OCI-M1 (cell line): ENCODE data around the gene KCNH1.
"Not testable (repeated sequence)": the region's sequence is repeated elsewhere in the genome, so short reads cannot be mapped to it uniquely, and the experiment has no call there.

ENCODE experiments used
- DNase-seq: peaks from one replicate; lab custom pipeline; 2025; lab: John Stamatoyannopoulos, UW

The KCNH1 gene

DNA sequence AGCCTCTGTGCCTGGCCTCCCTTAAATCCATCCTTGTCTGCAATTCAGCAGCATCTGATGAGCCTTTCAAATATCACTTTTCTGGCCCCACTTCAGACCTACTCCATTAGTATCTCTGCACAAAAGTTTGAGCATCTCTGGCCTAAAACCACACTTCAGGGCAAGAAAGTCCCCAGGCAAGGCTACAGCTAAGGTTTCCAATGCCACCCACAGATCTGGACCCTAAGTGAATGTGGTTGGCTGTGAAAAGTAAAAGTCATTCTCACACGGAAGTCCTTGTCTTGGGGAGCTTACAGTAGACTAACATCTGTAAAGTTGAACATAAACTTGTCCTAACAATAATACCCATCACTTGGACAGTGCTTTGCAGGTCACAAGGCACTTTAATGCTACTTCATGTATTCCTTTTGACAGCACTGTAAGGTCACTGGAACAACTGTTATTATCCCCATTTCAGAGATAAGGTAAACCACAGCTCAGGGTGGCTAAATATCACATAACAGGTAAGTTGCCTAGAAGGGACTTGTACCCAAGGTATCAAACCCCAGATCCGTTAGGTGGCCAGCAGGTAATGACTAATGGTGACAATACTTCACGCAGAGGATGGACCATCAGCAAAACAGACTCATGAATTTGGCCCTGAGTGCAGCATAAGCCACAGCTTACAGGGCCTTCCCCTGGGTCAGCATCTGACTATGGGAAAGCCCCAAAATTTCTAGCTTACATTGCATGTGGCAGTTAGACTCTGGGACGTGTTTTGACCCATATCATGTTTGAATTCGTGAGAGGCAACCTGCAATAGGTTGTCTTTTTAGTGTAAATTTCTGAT is 449.3 kb downstream of the KCNH1 start:
- no peak for DNase-seq

DNA sequence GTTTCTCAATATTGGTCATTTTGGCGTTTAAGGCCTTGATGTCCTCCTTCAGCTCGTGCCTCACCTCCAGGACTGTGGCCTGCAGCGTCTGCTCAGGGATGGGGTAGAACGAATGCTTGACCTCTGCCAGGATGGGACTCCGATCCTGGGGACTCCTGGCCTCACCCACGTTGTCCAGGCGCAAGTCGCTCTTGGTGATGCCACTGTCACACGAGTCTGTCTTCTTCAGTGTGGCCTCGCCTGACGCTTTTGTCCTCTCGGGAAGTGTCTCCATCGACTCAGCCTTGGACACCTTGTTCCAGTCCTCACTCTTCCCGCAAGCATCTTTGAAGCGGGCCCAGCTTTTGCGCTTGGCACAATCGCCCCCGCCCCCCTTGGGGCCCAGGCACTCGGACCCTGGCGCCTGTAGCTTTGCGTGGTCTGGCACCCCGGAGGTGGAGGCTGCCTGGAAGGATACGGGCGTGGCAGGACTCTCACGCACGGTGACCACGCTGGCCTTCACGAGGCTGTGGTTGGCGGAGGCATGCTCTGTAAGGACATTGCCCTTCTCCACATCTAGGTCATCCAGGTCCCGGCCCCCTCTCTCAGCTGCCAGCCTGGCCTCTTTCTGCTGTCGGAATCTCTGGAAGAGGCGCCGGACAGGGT is 450.4 kb downstream of the KCNH1 start:
- DNase-seq: no peak

DNA sequence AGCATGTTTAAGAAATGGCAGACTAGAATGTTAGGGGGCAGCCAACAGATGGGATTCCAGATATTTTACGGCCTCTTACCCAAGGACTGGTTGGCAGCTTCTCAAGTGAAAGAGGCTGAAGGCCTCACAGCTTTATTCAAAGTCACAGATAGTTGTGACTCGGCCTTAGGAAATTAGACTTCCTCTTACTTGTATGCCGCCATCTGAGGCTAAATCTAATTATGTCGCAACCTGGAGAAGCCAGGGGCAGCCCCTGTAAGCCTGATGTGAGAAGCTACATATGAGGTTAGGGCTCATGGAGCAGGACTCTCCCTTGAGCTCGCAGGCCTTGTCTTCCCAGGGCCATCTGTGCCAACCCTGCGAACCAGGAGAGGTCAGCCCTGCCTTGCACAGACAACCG is 452.8 kb downstream of the KCNH1 start:
- peak; percentile 54 for DNase-seq

DNA sequence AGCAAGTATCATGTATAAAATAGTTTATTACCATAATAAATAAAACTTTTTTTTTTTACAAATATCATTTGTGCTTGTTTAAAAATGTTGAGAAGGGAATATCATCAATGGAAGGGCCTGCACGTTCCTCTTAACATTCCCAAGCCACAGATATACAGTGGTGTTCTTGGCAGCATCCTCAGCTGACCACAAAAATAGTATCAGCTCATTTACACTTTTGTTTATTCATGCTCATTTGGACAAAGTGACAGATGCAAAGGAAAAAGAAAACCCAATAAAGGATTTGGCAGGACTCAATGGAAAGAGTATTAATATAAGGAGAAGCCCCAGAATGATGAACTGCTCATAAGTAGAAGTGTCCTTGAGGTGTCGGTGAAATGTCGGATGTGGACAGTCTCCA is 455.6 kb downstream of the KCNH1 start:
- DNase-seq: no peak

DNA sequence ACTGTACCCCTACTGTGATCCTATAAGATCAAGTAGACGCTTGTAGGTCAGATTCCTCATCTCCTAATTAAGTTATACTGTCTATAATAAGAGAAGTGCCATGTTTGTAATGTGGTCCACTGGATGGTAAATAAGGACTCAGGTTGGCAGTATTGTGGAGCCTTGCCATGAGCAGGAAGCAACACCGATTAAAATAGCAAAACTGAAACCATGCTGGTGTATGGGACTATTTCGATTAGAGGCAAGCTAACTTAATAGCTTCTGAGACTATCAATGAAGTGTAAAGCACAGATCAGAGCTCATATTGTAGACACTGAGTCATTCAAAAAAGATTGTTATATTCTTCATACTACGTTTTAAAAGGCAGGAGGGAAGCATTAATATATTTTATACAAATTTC is 456.4 kb downstream of the KCNH1 start:
- DNase-seq: no peak

DNA sequence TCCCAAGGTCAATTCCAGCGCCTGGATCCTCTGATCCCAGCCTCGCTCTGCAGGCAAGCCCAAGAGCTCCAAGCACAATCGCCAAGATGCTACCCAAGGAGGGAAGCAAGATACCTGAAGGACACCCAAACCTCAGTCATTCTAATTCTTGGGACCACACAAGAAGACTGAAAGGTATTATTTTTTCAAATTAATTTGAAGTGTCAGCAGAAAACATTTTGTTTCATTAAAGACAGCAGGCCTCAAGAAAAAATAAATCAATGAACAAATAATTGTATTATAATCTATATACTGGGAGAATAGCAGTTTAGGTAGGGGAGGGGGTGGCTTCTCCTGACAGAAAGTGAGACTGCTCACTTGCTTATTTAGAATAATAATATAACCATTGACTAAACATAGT is 457.4 kb downstream of the KCNH1 start:
- no peak for DNase-seq

DNA sequence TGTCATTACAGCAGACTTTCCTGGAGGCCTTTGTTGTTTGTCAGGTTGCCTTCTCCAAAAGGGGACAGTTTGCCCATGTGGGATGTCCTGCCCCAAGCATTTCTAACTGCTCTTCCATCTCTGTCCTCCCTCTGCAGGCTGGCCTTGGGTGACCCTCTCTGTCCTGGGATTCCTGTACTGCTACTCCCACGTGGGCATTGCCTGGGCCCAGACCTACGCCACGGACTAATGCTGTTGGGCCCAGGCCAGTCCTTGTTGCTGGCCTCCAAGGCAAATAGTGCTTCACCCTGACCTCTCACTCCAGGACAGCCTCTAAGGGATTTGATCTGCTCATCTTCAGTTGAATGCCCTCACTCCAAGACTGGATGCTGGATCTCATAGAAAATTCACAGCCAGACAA is 459.8 kb downstream of the KCNH1 start:
- no peak for DNase-seq

DNA sequence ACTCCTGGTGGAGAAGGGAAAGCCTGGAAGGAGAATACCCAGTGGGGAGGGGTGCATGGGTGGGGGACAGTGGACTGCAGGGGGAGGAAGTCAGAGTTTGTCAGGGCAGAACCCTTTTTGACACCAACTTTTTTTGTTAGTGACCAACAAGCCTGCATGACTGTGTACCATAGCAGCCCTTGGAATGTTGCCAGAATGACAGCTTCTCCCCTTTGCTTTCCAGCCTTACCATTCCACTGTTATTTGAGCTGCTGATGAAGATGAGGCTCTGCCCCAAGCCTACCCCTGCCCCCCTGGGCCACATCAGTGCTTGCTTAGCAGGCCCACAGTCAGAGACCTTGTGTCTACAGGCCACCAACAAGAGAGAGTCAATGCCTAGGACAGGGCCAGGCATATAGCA is 464.0 kb downstream of the KCNH1 start:
- no peak for DNase-seq

DNA sequence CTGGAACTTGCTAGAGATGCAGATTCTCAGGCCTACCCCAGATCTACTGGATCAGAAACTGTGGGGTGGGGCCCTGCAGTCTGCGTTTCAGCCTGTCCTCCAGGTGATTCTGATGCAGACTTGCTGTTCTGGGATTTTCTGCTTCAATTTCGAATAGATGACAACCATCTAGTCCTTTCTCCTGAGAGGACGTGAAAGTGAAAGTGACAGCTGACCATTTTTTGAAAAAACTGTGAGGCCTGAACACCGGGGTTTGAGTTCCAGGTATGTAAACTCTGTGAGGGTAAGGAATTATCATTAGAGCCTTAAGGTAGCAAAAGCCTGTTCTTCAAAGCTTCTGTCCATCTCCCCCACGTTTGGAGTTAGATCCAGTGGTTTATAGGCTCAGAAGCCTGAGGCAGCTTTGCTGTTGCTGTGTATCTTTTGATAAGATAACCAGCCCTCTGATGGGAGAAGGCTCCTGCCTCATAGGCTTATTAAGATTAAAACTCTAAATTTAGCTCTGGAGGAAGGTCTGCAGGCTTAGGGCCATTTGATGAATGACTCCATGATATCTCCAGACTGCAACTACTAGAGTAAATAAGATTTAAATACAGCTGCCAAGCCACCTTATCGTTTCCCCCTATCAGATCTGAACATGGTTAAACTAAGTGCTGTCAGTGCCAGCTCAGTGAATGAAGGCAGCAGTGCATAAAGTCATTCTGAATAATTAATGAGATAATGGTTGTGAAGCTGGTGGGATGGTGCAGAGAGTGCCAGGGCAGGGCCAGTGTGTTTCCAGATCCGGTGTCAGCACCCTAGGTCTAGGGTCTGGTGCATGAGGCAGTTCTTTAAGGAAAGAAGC is 470.0 kb downstream of the KCNH1 start:
- peak; percentile 61 for DNase-seq

DNA sequence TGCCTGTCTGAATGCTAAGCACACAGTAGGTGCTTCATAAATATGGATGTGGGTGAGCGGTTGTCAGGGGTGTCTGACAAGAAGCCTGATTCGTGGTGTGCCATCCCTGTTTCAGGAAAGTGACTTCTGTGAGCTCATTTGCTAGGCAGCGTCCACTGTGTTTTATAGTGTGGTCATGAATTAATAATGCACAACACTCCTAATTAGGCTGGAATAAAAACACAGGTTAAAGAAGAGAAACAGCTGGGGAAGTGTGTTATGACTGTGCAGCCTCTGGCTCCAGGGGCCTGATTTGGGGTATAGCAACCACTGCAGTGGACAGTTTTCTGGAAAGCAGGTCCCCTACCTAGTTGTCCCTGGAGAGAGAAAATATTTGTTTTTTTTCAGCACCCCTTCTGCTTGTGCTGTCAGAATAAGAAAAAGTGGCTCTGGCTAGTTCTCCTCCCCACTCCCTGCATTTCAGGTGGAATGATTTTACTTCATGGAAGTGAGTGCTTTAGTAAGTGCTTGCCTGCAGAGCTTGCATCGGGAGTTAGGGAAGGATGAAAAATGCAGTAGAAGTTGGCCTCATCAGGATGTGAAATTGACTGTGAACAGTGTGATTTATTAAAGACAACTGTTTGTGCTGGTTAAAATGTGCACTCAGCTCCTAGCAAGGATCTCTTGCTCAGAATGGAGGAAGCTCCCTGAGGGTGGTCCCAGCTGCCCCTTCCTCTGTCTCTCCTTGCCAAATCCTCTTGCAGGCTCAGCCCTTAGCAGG is 471.5 kb downstream of the KCNH1 start:
- no peak for DNase-seq

DNA sequence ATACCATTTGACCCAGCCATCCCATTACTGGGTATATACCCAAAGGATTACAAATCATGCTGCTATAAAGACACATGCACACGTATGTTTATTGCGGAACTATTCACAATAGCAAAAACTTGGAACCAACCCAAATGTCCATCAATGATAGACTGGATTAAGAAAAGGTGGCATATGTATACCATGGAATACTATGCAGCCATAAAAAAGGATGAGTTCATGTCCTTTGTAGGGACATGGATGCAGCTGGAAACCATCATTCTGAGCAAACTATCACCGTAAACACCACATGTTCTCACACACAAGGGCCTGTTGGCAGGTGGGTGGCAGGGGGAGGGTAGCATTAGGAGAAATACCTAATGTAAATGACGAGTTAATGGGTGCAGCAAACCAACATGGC is 472.4 kb downstream of the KCNH1 start:
- DNase-seq: not testable (repeated sequence)

DNA sequence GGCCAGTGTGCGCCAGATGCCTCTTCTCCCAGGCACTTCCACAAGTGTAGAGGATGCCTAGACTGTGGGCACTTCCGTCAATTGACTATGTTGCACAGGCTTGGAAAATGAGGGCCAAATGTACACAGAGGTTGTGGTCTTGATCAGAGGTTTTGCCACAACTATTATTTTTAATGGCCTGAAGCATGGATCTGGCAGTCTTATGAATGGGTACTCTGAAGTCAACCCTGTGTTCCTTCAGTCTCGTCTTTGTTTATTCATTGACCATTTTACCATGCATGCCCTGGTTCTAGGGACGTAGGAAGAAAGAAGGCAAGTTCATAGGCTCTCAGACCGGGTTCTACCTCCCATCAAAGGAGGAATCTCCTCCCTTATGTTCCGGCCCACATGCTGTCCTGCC is 476.1 kb downstream of the KCNH1 start:
- no peak for DNase-seq

DNA sequence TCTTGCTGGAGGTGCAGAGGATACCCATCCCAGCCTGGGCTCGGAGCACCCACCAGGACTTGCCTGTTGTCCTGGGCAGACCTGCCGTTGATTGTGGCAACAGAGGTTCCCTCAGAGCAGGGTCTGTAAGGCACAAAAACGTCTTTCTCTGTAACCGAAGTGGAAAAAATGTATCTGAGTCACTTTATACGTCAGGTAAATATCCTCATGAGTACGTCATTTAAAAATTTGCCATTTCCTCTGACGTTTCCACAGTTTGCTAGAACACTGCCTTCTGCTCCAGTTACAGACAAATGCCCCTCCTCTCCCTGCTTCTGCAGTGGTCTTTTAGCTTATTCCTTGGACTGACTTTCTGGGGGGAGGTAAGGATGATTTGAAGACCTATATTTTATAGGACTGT is 478.4 kb downstream of the KCNH1 start:
- no peak for DNase-seq

DNA sequence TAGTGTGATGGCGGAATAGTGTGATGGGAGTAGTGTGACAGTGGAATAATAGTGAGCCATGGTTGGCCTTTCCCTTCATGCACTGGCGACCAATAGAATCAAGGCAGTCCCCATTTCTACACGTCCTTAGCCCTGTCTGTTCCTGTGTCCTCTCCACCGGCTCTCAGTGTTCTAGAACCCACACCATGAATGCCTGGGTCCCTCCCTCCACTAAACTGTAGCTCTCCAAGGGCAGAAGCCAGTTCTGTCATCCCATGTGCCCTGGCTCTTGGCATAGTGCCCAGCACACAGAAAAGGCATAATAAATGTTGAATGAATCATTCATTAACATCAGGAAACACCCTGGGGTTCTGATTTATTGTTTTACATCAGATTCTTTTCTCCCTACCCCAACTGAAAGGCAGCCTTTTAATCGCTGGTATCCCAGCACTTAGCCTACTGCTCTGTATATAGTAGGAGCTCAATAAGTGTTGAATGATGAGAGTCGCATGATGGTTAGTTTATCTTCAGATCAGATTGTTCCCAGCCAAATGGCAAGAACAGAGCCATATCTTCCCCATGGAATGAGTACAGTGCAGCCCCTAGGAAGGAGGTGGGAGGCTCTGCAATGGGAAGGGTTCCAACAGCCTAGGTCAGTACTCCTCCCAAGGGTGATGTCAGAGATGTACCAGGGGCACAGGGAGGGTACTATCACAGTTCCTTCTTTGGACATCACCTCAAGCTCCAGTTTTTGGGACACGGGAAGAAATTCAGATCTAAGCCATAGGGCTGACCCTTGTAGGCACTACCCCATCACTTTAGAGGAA is 479.6 kb downstream of the KCNH1 start:
- DNase-seq: no peak

DNA sequence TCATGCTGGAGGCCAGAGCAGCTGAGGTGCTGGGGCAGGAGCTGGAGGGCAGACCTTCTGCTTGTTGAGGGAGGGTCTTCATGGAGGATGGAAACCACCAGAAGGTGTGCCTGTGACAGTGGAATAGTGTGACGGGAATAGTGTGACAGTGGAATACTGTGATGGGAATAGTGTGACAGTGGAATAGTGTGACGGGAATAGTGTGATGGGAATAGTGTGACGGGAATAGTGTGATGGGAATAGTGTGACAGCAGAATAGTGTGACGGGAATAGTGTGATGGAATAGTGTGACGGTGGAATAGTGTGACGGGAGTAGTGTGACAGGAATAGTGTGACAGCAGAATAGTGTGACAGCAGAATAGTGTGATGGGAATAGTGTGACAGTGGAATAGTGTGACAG is 480.2 kb downstream of the KCNH1 start:
- peak; percentile 10 for DNase-seq

DNA sequence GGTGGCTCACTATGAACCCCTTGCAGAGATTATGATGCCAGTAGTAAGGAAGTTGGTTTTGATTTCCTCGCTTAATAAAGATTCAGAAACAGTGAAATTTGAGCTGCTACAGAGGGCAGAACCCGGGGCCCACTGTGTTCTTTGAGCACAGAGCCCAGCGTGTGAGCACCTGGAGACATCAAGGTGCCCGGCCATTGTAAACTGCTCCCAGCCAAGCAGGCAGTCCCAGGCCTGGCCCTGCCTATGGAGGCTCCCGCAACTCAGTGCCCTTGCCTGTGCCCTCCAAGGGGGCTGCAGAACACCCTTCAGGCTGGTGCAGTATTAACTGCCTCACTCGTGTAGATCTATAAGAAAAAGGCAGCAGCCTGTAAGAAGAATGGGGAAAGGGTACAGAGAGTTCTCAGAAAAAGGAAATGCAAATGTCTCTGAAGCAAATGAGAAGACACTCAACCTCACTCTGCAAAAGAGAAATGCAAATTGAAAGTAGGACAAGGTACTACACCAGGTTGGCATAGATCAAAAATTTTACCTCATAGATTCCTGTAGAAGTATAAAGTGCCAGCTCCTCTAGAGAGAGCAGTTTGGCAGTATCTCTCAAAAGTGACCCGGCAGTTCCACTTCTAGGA is 481.5 kb downstream of the KCNH1 start:
- no peak for DNase-seq

DNA sequence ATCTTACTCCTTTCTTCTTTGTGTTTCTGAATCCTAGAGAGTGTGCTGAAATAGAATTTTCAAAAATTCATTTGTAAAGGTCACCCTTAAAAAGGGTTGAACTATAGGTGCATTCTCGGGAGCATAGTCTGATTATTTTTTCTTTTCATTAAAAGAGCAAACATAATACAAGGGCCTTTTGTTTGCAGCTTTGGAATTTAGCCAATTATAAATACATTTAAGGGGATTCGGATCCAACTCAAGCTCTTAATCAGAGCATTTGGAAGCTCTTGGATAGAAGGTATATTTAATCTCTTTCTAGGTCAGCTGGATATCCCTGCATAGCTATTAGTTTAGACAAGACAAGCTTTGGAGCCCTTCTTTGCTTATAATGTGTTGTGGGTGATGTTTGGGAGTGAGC is 483.5 kb downstream of the KCNH1 start:
- DNase-seq: no peak

DNA sequence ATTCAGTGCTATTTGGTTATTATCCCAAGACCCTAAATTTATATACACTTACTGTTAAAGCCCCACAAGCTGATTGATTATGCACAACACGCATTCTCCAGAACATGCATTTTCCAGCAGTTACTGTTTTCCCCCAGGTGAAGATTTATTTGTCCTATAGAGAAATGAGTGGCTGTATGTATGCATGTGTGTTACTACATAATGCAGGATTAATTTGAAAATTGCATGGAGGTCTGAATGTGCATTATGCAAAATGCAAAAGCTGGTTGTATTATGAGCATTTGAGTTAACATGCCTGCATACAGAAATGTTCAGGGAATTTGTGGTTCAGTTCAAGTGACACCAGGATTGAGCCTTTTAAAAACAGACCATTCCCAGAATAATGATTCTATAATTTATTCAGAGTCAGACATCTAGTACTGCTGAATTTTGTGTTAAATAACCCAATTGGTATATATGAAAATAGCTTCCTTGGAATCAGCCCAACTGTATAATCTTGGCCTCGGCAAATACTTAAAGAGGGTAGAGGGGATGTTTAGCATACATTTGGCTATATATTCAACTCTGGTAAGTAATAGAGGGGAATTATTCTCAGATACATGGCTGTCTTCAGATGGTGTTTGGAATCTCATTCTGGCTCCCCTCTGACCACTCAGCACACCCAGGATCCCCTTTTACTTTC is 485.2 kb downstream of the KCNH1 start:
- no peak for DNase-seq

DNA sequence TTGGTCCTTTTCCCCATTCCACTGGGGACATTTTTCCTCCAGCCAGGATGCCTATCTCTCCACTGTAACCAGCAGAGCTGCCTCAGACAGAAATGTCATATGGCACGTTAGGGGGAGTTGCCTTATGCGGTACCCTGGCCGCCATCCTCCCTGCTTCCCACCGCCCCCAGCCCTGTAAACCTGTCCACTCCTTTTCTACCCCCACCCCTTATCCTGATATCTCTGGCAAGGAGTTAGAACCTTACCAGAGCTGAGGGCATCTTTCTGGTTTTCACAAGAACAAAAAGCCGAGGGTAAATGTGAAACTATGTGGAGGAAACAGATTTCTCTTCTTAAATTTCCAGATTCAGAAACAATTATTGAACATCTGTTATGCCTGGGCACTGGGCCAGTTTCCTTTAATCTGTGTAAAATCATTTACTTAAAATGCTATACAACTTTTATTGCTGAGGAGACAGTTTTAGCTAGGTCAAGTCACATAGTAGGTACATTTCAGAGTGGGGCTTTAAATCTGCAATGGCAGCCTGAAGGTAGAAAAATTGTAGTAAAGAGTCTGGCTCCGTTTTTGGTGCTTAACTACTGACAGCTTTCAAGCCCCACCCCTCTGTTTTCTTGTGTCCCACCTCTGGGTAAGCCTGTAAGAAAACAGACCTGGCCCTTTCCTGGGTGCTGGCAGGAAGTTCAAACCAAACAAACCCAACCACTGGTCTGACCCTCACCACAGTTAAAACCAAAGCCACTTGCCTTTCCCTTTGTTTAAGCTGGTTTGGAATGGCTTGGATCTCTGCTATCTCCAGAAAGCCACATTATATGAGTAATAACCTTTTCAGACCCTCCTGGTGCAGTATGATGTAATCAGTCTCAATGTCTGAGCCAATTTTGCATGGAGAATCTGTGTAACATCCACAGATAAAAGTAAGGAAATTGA is 486.3 kb downstream of the KCNH1 start:
- DNase-seq: peak; percentile 58
